ES-I3 (cell line): Measurements from ENCODE around the gene MRPS2.
"Not testable (repeated sequence)": the region's sequence is repeated elsewhere in the genome, so short reads cannot be mapped to it uniquely, and the experiment has no call there.

Experiments
- H3K36me3 ChIP-seq: 2 replicates; pipeline ENCODE4 v1.6.1; 2013; ENCODE audit warnings: mild to moderate bottlenecking, low read length, control low read depth, moderate library complexity; ENCODE audit not compliant: insufficient read depth
- H3K4me1 ChIP-seq: 2 replicates; pipeline ENCODE4 v1.6.1; 2013; ENCODE audit warnings: mild to moderate bottlenecking, control low read depth, low read length; ENCODE audit not compliant: insufficient read depth
- H3K9ac ChIP-seq: 2 replicates; pipeline ENCODE4 v1.6.1; 2013; ENCODE audit warnings: low read depth, mild to moderate bottlenecking, low read length, moderate library complexity
- H3K9me3 ChIP-seq: 2 replicates; pipeline ENCODE4 v1.6.1; 2013; ENCODE audit warnings: mild to moderate bottlenecking, low read length, moderate library complexity; ENCODE audit not compliant: control insufficient read depth, insufficient read depth

The MRPS2 gene

GRCh38 chr9:135535631-135536030 is 35.1 kb downstream of the MRPS2 start:
- not testable (repeated sequence) for H3K4me1 ChIP-seq, H3K36me3 ChIP-seq, H3K9me3 ChIP-seq, H3K9ac ChIP-seq

- Histone ChIP-seq H3K36me3 (no peaks in the 10 kb centered on the region), H3K9me3 (no peaks in the 10 kb centered on the region), H3K9ac (no peak overlapping the region), H3K4me1 (no peaks in the 10 kb centered on the region)
Measured at GRCh38 chr9:135536216-135536615, 35.7 kb downstream of the MRPS2 start.

- H3K36me3 ChIP-seq, H3K4me1 ChIP-seq, H3K9me3 ChIP-seq, H3K9ac ChIP-seq: not testable (repeated sequence)
Measured at GRCh38 chr9:135543262-135543894, 42.9 kb downstream of the MRPS2 start.

- Histone ChIP-seq H3K9me3 (no peaks in the 10 kb centered on the region), H3K4me1 (no peaks in the 10 kb centered on the region), H3K36me3 (no peaks in the 10 kb centered on the region), H3K9ac (no peak overlapping the region)
Measured at GRCh38 chr9:135544981-135545635, 44.6 kb downstream of the MRPS2 start.

GRCh38 chr9:135545646-135546176 is 45.2 kb downstream of the MRPS2 start, which contains the start of gene OBP2A:
OBP2A (plus strand) TSS chr9:135546126; CDS start chr9:135546181, 55 bp downstream.
- H3K9me3 ChIP-seq, H3K36me3 ChIP-seq, H3K9ac ChIP-seq, H3K4me1 ChIP-seq: not testable (repeated sequence)

GRCh38 chr9:135546792-135547617 is 46.5 kb downstream of the MRPS2 start:
- not testable (repeated sequence) for H3K4me1 ChIP-seq, H3K9me3 ChIP-seq, H3K9ac ChIP-seq, H3K36me3 ChIP-seq

GRCh38 chr9:135547756-135548736 is 47.6 kb downstream of the MRPS2 start:
- no peaks in the 10 kb centered on the region for H3K9me3 ChIP-seq
- no peaks in the 10 kb centered on the region for H3K4me1 ChIP-seq
- H3K36me3 ChIP-seq = no peaks in the 10 kb centered on the region
- no peak overlapping the region for H3K9ac ChIP-seq

- not testable (repeated sequence) for H3K36me3 ChIP-seq, H3K9ac ChIP-seq, H3K9me3 ChIP-seq, H3K4me1 ChIP-seq
Measured at GRCh38 chr9:135549478-135550343, 49.2 kb downstream of the MRPS2 start.

GRCh38 chr9:135550344-135550918 is 49.9 kb downstream of the MRPS2 start:
- Histone ChIP-seq H3K36me3 (no peaks in the 10 kb centered on the region), H3K9me3 (no peaks in the 10 kb centered on the region), H3K4me1 (no peaks in the 10 kb centered on the region), H3K9ac (no peak overlapping the region)

- Histone ChIP-seq H3K9ac (no peak overlapping the region), H3K4me1 (no peaks in the 10 kb centered on the region), H3K9me3 (no peaks in the 10 kb centered on the region), H3K36me3 (no peaks in the 10 kb centered on the region)
Measured at GRCh38 chr9:135551031-135551430, 50.5 kb downstream of the MRPS2 start.

- H3K36me3 ChIP-seq = no peaks in the 10 kb centered on the region
- no peak overlapping the region for H3K9ac ChIP-seq
- H3K9me3 ChIP-seq = no peaks in the 10 kb centered on the region
- no peaks in the 10 kb centered on the region for H3K4me1 ChIP-seq
Measured at GRCh38 chr9:135551456-135551855, 51.0 kb downstream of the MRPS2 start.

- Histone ChIP-seq H3K36me3 (no peaks in the 10 kb centered on the region), H3K4me1 (no peaks in the 10 kb centered on the region), H3K9me3 (no peaks in the 10 kb centered on the region), H3K9ac (no peak overlapping the region)
Measured at GRCh38 chr9:135552021-135552697, 51.7 kb downstream of the MRPS2 start.
